GM10248 (cell line): ENCODE measurements around the gene PLXNC1.

ENCODE experiments used
- CTCF ChIA-PET: fragments of 300-600 bp; sonication (Branson Sonifier 250); formaldehyde crosslinking; extraction: SDS; loops from one replicate; lab custom pipeline; 2021; ENCODE audit warnings: antibody characterized with exemption; lab: Yijun Ruan, JAX
- POLR2A ChIA-PET: fragments of 350-650 bp; sonication (Branson Sonifier 250); formaldehyde crosslinking; extraction: SDS; loops from one replicate; lab custom pipeline; 2020; ENCODE audit warnings: antibody characterized with exemption; lab: Yijun Ruan, JAX
- DNase-seq: peaks from one replicate; pipeline ENCODE4 v3.0.0; 2012; ENCODE audit errors: extremely low spot score
- CTCF ChIP-seq: IDR thresholded peaks from 2 replicates; pipeline ENCODE4 v1.5.1; 2012; ENCODE audit warnings: mild to moderate bottlenecking, low read depth; ENCODE audit errors: extremely low read depth, missing control alignments, control extremely low read depth

Gene PLXNC1

GRCh38 chr12:94114166-94114565 lies 34.2 kb upstream of the PLXNC1 start:
- no peak for TF ChIP-seq CTCF
- no peak for DNase-seq
- POLR2A ChIA-PET = no interaction called here
- CTCF ChIA-PET = interaction anchor here (1.3 kb wide), 1 partner anchor 14 kb away, joined by 3 read pairs; no protein-coding TSS in a partner anchor

GRCh38 chr12:94116191-94116590 lies 32.2 kb upstream of the PLXNC1 start:
- ChIA-PET POLR2A (no interaction called here), CTCF (no interaction called here)
- TF ChIP-seq CTCF = no peak
- no peak for DNase-seq

- DNase-seq = no peak
- no peak for TF ChIP-seq CTCF
- POLR2A ChIA-PET = no interaction called here
- CTCF ChIA-PET = interaction anchor here (0.7 to 2.2 kb wide), 3 partner anchors 10 to 413 kb away, joined by 3 to 10 read pairs (median 6); no protein-coding TSS in a partner anchor
Observed at GRCh38 chr12:94121886-94122285, 26.5 kb upstream of the PLXNC1 start.

- TF ChIP-seq CTCF = no peak
- ChIA-PET CTCF (interaction anchor here (1.6 to 2.2 kb wide), 2 partner anchors 11 to 21 kb away, joined by 6 to 10 read pairs; no protein-coding TSS in a partner anchor), POLR2A (no interaction called here)
- no peak for DNase-seq
Observed at GRCh38 chr12:94122591-94122990, 25.8 kb upstream of the PLXNC1 start.

- CTCF ChIA-PET = interaction anchor here (1.6 to 4.2 kb wide), 4 partner anchors 12 to 21 kb away, joined by 6 to 22 read pairs (median 13); no protein-coding TSS in a partner anchor
- POLR2A ChIA-PET = no interaction called here
- DNase-seq = no peak
- TF ChIP-seq CTCF = no peak
Observed at GRCh38 chr12:94123127-94123526, 25.2 kb upstream of the PLXNC1 start.

- DNase-seq = no peak
- TF ChIP-seq CTCF = no peak
- POLR2A ChIA-PET = no interaction called here
- CTCF ChIA-PET = interaction anchor here (0.9 to 4.2 kb wide), 3 partner anchors 18 to 24 kb away, joined by 3 to 22 read pairs (median 4); no protein-coding TSS in a partner anchor
Observed at GRCh38 chr12:94126067-94126466, 22.3 kb upstream of the PLXNC1 start.
